ENCODE data around the gene DDX25.

GRCh38 chr11:125925804-125926203 lies 21.5 kb downstream of the DDX25 start:
- TF ChIP-seq CTCF (IDR thresholded peaks at IDR 0.05; ENCODE audit: poor library complexity) (no peak), EZH2 (IDR thresholded peaks at IDR 0.05; ENCODE audit: borderline replicate concordance) (no peak), EZH2phosphoT487 (IDR thresholded peaks at IDR 0.05; ENCODE audit: low read depth, severe bottlenecking, unreplicated experiment) (no peak)

Measured in hepatocyte (in vitro differentiated cells).